Measurements from ENCODE around the gene NCAM2.

NCAM2 gene

GRCh38 chr21:21213297-21213696 lies 215.1 kb downstream of the NCAM2 start:
- no peak overlapping the region for H3K4me3 ChIP-seq (ENCODE audit: low read depth, low read length)

GRCh38 chr21:21216047-21216446 lies 217.8 kb downstream of the NCAM2 start:
- DNase-seq (ENCODE audit: low read depth), result no peak
- no peak for TF ChIP-seq CTCF (IDR thresholded peaks at IDR 0.05; ENCODE audit: low read depth, low read length, missing control alignments)
- no peak overlapping the region for H3K4me3 ChIP-seq (ENCODE audit: low read depth, low read length)

More at GRCh38 chr21:21213297-21213696, 215.1 kb downstream of the NCAM2 start:
- no peak for DNase-seq (ENCODE audit: low read depth)
- TF ChIP-seq CTCF (IDR thresholded peaks at IDR 0.05; ENCODE audit: low read depth, low read length, missing control alignments), result no peak

GRCh38 chr21:21226472-21226871 lies 228.3 kb downstream of the NCAM2 start:
- TF ChIP-seq CTCF (IDR thresholded peaks at IDR 0.05; ENCODE audit: low read depth, low read length, missing control alignments), result no peak
- H3K4me3 ChIP-seq (ENCODE audit: low read depth, low read length), result no peak overlapping the region
- no peak for DNase-seq (ENCODE audit: low read depth)

GRCh38 chr21:21230672-21231071 lies 232.5 kb downstream of the NCAM2 start:
- no peak overlapping the region for H3K4me3 ChIP-seq (ENCODE audit: low read depth, low read length)
- no peak for DNase-seq (ENCODE audit: low read depth)
- TF ChIP-seq CTCF (IDR thresholded peaks at IDR 0.05; ENCODE audit: low read depth, low read length, missing control alignments), result no peak

- no peak overlapping the region for H3K4me3 ChIP-seq (ENCODE audit: low read depth, low read length)
- no peak for DNase-seq (ENCODE audit: low read depth)
- no peak for TF ChIP-seq CTCF (IDR thresholded peaks at IDR 0.05; ENCODE audit: low read depth, low read length, missing control alignments)
Observed at GRCh38 chr21:21231913-21232312, 233.7 kb downstream of the NCAM2 start.

- no peak for TF ChIP-seq CTCF (IDR thresholded peaks at IDR 0.05; ENCODE audit: low read depth, low read length, missing control alignments)
- no peak for DNase-seq (ENCODE audit: low read depth)
- H3K4me3 ChIP-seq (ENCODE audit: low read depth, low read length), result no peak overlapping the region
Observed at GRCh38 chr21:21232320-21232719, 234.1 kb downstream of the NCAM2 start.

- no peak for TF ChIP-seq CTCF (IDR thresholded peaks at IDR 0.05; ENCODE audit: low read depth, low read length, missing control alignments)
- no peak overlapping the region for H3K4me3 ChIP-seq (ENCODE audit: low read depth, low read length)
- no peak for DNase-seq (ENCODE audit: low read depth)
Observed at GRCh38 chr21:21233051-21233450, 234.8 kb downstream of the NCAM2 start.
